B cell (primary cell): ENCODE results near the gene USP7.

Source experiments
- CTCF ChIP-seq: fragments of 200-600 bp; IDR thresholded peaks from one replicate; pipeline ENCODE4 v1.8.0; 2022; ENCODE audit warnings: antibody characterized with exemption, mild to moderate bottlenecking
- EZH2 ChIP-seq: IDR thresholded peaks from 2 replicates; pipeline ENCODE4 v1.6.1; 2012; ENCODE audit warnings: borderline replicate concordance, low read depth, mild to moderate bottlenecking, moderate library complexity, low read length; ENCODE audit not compliant: insufficient read depth, poor library complexity, severe bottlenecking

- TF ChIP-seq CTCF (no peak), EZH2 (no peak)
Observed at GRCh38 chr16:8852534-8852933, 111.2 kb downstream of the USP7 start.
